ENCODE data around the gene HTR4. TPM values are rescaled to one million over a fixed set of nuclear protein-coding genes. Genes with fewer than 3 reads are reported as not detected.

The HTR4 gene
- total RNA-seq, 1 donor from 2014 or later: not detected

DNA sequence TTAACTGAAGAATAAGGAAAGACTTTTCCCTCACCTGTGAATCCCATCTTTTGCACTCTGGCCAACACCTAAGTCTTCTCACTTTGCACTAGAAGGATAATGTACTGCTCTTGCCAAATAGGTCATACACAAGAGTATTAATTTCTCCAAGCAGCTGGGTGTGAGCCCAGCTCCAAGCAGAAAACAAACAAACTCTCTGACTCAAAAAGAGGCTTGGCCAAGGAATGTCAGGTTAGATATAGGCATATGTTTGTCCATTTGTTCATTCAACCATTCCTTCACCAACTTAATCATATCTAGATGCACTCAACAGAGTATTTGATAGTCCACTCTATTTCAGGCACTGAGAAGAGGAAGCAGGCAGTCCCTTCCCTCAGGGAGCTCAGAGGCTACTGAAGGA is 84.4 kb downstream of the HTR4 start:
- H3K4me1 ChIP-seq: no peaks in the 10 kb centered on the region
- no peak overlapping the region for H3K4me2 ChIP-seq
- H3K27me3 ChIP-seq: peaks cover 4% of the 10 kb centered on the region
- no peak overlapping the region for H2AFZ ChIP-seq (replicated peaks)
- Mint-ChIP-seq H3K27ac (no peak overlapping the region), H3K36me3 (no peaks in the 10 kb centered on the region), H3K4me3 (no peak overlapping the region), H3K4me1 (peaks cover 3% of the 10 kb centered on the region), H3K9me3 (no peaks in the 10 kb centered on the region), H3K27me3 (ENCODE audit: insufficient read depth, low read depth) (no peaks in the 10 kb centered on the region)
- TF ChIP-seq EZH2phosphoT487 (IDR thresholded peaks at IDR 0.05) (no peak), EZH2 (IDR thresholded peaks at IDR 0.05) (no peak)
- TF ChIP-seq, protein P1, sequence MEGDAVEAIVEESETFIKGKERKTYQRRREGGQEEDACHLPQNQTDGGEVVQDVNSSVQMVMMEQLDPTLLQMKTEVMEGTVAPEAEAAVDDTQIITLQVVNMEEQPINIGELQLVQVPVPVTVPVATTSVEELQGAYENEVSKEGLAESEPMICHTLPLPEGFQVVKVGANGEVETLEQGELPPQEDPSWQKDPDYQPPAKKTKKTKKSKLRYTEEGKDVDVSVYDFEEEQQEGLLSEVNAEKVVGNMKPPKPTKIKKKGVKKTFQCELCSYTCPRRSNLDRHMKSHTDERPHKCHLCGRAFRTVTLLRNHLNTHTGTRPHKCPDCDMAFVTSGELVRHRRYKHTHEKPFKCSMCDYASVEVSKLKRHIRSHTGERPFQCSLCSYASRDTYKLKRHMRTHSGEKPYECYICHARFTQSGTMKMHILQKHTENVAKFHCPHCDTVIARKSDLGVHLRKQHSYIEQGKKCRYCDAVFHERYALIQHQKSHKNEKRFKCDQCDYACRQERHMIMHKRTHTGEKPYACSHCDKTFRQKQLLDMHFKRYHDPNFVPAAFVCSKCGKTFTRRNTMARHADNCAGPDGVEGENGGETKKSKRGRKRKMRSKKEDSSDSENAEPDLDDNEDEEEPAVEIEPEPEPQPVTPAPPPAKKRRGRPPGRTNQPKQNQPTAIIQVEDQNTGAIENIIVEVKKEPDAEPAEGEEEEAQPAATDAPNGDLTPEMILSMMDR (IDR thresholded peaks at IDR 0.05): no peak
- no peak for DNase-seq (ENCODE audit: low spot score)
- H3K4me3 ChIP-seq: no peak overlapping the region
- no peaks in the 10 kb centered on the region for H3F3A ChIP-seq (ENCODE audit: low read depth)
- no peaks in the 10 kb centered on the region for H3K9me3 ChIP-seq (ENCODE audit: low read depth)
- H3K9ac ChIP-seq: no peak overlapping the region
- H3K36me3 ChIP-seq: no peaks in the 10 kb centered on the region
- no peak overlapping the region for H3K27ac ChIP-seq
- no peaks in the 10 kb centered on the region for H3K79me2 ChIP-seq (ENCODE audit: low read depth)
- H4K20me1 ChIP-seq (ENCODE audit: low read depth): no peaks in the 10 kb centered on the region

DNA sequence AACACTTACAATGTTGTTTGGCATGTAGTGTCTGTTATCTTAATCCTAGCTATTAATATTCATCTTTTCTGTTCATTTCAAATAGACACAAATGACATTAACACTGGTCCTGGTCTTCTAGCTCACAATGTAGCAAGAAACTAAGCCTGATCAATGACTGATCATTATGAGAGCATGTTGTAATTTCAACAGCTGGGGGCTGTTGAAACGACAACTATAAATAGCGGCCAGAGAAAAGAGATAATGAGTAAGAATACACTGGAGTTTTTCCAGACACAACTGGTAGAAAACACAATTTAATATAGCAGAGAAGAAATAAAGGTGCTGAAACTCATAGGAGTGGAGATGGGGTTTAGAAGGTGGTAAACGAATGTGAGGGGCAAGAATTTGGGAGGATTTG is 89.2 kb downstream of the HTR4 start:
- no peaks in the 10 kb centered on the region for H3K9me3 Mint-ChIP-seq
- TF ChIP-seq EZH2 (IDR thresholded peaks at IDR 0.05) (no peak), EZH2phosphoT487 (IDR thresholded peaks at IDR 0.05) (no peak)
- TF ChIP-seq, protein P1 (IDR thresholded peaks at IDR 0.05): no peak
- no peaks in the 10 kb centered on the region for H3K36me3 ChIP-seq
- H3K79me2 ChIP-seq (ENCODE audit: low read depth): no peaks in the 10 kb centered on the region
- no peaks in the 10 kb centered on the region for H3K36me3 Mint-ChIP-seq
- DNase-seq (ENCODE audit: low spot score): no peak
- peaks cover 10% of the 10 kb centered on the region for H3K4me1 Mint-ChIP-seq
- H2AFZ ChIP-seq (replicated peaks): no peak overlapping the region
- no peaks in the 10 kb centered on the region for H3K9me3 ChIP-seq (ENCODE audit: low read depth)
- H3K4me3 ChIP-seq: no peak overlapping the region
- H3K27ac ChIP-seq: no peak overlapping the region
- H3K4me3 Mint-ChIP-seq: no peak overlapping the region
- H4K20me1 ChIP-seq (ENCODE audit: low read depth): no peaks in the 10 kb centered on the region
- no peak overlapping the region for H3K27ac Mint-ChIP-seq
- peaks cover 9% of the 10 kb centered on the region for H3K4me1 ChIP-seq
- no peaks in the 10 kb centered on the region for H3F3A ChIP-seq (ENCODE audit: low read depth)
- H3K27me3 ChIP-seq: peaks cover 7% of the 10 kb centered on the region
- peaks cover 5% of the 10 kb centered on the region for H3K27me3 Mint-ChIP-seq (ENCODE audit: insufficient read depth, low read depth)
- no peak overlapping the region for H3K9ac ChIP-seq
- H3K4me2 ChIP-seq: no peak overlapping the region

DNA sequence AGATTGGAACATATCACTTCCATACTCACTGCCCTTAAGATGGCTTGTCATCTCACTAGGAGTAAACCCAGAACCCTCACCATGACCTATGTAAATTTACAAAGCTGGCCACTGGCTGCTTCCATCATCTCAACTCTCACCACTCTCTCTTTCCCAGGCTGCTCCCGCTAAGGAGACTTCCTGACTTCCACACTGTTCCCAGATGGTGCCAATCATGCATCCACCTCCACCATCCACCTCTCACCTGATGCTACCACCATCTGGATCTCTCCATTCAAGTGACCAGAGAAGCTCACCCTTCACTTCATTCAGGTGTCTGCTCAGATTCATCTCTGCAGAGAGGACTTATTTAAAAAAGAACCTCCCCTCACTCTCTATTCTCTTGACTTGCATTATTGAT is 91.3 kb downstream of the HTR4 start:
- Histone ChIP-seq H2AFZ (replicated peaks) (no peak overlapping the region), H3K4me2 (no peak overlapping the region), H3F3A (ENCODE audit: low read depth) (no peaks in the 10 kb centered on the region), H3K4me3 (no peak overlapping the region), H3K4me1 (peaks cover 12% of the 10 kb centered on the region), H3K27me3 (peaks cover 3% of the 10 kb centered on the region), H3K27ac (no peak overlapping the region), H3K79me2 (ENCODE audit: low read depth) (no peaks in the 10 kb centered on the region), H3K36me3 (no peaks in the 10 kb centered on the region), H3K9ac (no peak overlapping the region), H3K9me3 (ENCODE audit: low read depth) (no peaks in the 10 kb centered on the region), H4K20me1 (ENCODE audit: low read depth) (no peaks in the 10 kb centered on the region)
- Mint-ChIP-seq H3K36me3 (no peaks in the 10 kb centered on the region), H3K4me3 (no peak overlapping the region), H3K9me3 (no peaks in the 10 kb centered on the region), H3K27ac (no peak overlapping the region), H3K27me3 (ENCODE audit: insufficient read depth, low read depth) (peaks cover 5% of the 10 kb centered on the region), H3K4me1 (peaks cover 10% of the 10 kb centered on the region)
- TF ChIP-seq, protein P1 (IDR thresholded peaks at IDR 0.05): no peak
- no peak for TF ChIP-seq EZH2phosphoT487 (IDR thresholded peaks at IDR 0.05)
- no peak for TF ChIP-seq EZH2 (IDR thresholded peaks at IDR 0.05)
- no peak for DNase-seq (ENCODE audit: low spot score)

Measured in neural progenitor cell (in vitro differentiated cells).